HFFc6 (cell line): ENCODE data around the gene GMFB. TPM values are rescaled to one million over a fixed set of nuclear protein-coding genes. Genes with fewer than 3 reads are reported as not detected.
"Not testable (repeated sequence)": the region's sequence is repeated elsewhere in the genome, so short reads cannot be mapped to it uniquely, and the experiment has no call there.

ENCODE experiments used
- DNase-seq: peaks from one replicate; pipeline ENCODE4 v3.0.0-alpha.2; 2018
- H3K27ac Mint-ChIP-seq: 2 replicates; pipeline ENCODE4 v1.8.0; 2020; ENCODE audit warnings: mild to moderate bottlenecking, mixed read lengths
- H3K27me3 Mint-ChIP-seq: 2 replicates; pipeline ENCODE4 v1.8.0; 2021; ENCODE audit warnings: mild to moderate bottlenecking, moderate library complexity, mixed read lengths; ENCODE audit not compliant: insufficient read depth
- H3K36me3 Mint-ChIP-seq: 2 replicates; pipeline ENCODE4 v1.8.0; 2021; ENCODE audit warnings: low read depth, mixed read lengths
- H3K4me1 Mint-ChIP-seq: 2 replicates; pipeline ENCODE4 v1.8.0; 2020; ENCODE audit warnings: low read depth, mixed read lengths
- H3K4me3 Mint-ChIP-seq: 2 replicates; pipeline ENCODE4 v1.8.0; 2020; ENCODE audit warnings: mild to moderate bottlenecking, moderate library complexity, mixed read lengths
- H3K9me3 Mint-ChIP-seq: 2 replicates; pipeline ENCODE4 v1.8.0; 2020; ENCODE audit warnings: mild to moderate bottlenecking, mixed read lengths
- total RNA-seq, 6 experiments: library from RNA; stranded (reverse); fragmentation: NEBNext Ultra II Directional; extraction: Animal tissue kit (Norgen Biotek cat#: 25700); gene quantifications; 2 replicates in 1 of 6; 3 replicates in 5 of 6; pipeline ENCODE4 v1.2.3, GENCODE V29; 2021
- TF ChIP-seq, protein P1 (sequence below): fragments of 200-600 bp; sonication (generic); IDR thresholded peaks from 2 replicates; pipeline ENCODE4 v1.5.0; 2021; ENCODE audit warnings: antibody characterized with exemption, mild to moderate bottlenecking

The GMFB gene
- total RNA-seq, 6 experiments from 2014 or later = 70.9 to 98.7 (median 77.1) TPM

DNA sequence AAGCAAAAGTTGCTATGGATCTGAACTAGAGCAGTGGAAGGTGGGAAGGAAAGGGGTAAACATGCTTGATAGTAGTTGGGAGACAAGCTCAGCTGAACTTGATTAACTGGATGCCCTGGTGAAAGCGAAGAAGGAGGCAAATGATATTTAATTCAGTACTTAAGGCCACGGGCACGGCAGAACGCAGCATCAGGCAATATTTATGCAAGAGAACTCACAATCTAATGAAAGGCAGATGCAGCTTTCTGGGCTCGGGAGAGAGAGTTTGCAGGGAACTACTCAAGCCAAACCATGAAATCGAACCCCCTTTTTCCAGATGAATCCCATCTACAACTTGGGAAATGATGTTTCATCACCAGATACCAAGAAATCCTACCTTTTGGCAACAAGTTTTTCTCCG lies 44.1 kb downstream of the GMFB start:
- Mint-ChIP-seq H3K9me3 (0 out of 2 replicates have a peak, but pooled peaks cover 5% of the 10 kb centered on the region), H3K27ac (no peak overlapping the region), H3K4me3 (no peak overlapping the region; the same call in 1 of the 2 replicates), H3K4me1 (peaks cover 62% of the 10 kb centered on the region), H3K36me3 (peaks cover 9% of the 10 kb centered on the region), H3K27me3 (peaks cover 2% of the 10 kb centered on the region; the same call in 1 of the 2 replicates)
- TF ChIP-seq, protein P1, sequence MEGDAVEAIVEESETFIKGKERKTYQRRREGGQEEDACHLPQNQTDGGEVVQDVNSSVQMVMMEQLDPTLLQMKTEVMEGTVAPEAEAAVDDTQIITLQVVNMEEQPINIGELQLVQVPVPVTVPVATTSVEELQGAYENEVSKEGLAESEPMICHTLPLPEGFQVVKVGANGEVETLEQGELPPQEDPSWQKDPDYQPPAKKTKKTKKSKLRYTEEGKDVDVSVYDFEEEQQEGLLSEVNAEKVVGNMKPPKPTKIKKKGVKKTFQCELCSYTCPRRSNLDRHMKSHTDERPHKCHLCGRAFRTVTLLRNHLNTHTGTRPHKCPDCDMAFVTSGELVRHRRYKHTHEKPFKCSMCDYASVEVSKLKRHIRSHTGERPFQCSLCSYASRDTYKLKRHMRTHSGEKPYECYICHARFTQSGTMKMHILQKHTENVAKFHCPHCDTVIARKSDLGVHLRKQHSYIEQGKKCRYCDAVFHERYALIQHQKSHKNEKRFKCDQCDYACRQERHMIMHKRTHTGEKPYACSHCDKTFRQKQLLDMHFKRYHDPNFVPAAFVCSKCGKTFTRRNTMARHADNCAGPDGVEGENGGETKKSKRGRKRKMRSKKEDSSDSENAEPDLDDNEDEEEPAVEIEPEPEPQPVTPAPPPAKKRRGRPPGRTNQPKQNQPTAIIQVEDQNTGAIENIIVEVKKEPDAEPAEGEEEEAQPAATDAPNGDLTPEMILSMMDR = no peak
- no peak for DNase-seq

DNA sequence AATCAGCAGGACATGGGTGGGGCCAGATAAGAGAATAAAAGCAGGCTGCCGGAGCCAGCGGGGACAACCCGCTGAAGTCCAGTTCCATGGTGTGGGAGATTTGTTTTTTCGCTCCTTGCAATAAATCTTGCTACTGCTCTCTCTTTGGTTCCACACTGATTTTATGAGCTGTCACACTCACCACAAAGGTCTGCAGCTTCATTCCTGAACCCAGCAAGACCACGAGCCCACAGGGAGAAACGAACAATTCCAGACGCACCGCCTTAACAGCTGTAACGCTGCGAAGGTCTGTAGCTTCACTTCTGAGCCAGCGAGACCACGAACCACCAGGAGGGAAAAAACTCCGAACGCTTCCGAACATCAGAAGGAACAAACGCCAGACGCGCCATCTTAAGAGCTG lies 44.8 kb downstream of the GMFB start:
- Mint-ChIP-seq H3K27me3 (peaks cover 2% of the 10 kb centered on the region; the same call in 1 of the 2 replicates), H3K4me3 (no peak overlapping the region), H3K9me3 (0 out of 2 replicates have a peak, but pooled peaks cover 5% of the 10 kb centered on the region), H3K4me1 (peaks cover 61% of the 10 kb centered on the region), H3K27ac (no peak overlapping the region), H3K36me3 (peaks cover 15% of the 10 kb centered on the region)
- no peak for DNase-seq
- TF ChIP-seq, protein P1 = no peak

DNA sequence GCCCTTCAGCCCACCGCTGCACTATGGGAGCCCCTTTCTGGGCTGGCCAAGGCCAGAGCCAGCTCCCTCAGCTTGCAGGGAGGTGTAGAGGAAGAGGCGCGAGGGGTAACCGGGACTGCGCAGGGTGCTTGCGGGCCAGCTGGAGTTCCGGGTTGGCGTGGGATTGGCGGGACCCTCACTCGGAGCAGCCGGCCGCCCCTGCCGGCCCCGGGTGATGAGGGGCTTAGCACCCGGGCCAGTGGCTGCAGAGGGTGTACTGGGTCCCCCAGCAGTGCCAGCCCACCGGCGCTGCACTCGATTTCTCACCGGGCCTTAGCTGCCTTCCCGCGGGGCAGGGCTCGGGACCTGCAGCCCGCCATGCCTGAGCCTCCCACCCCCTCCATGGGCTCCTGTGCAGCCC lies 45.8 kb downstream of the GMFB start:
- peaks cover 21% of the 10 kb centered on the region for H3K36me3 Mint-ChIP-seq
- H3K27ac Mint-ChIP-seq, H3K9me3 Mint-ChIP-seq, H3K4me3 Mint-ChIP-seq, H3K27me3 Mint-ChIP-seq, DNase-seq: not testable (repeated sequence)
- H3K4me1 Mint-ChIP-seq = peaks cover 59% of the 10 kb centered on the region

DNA sequence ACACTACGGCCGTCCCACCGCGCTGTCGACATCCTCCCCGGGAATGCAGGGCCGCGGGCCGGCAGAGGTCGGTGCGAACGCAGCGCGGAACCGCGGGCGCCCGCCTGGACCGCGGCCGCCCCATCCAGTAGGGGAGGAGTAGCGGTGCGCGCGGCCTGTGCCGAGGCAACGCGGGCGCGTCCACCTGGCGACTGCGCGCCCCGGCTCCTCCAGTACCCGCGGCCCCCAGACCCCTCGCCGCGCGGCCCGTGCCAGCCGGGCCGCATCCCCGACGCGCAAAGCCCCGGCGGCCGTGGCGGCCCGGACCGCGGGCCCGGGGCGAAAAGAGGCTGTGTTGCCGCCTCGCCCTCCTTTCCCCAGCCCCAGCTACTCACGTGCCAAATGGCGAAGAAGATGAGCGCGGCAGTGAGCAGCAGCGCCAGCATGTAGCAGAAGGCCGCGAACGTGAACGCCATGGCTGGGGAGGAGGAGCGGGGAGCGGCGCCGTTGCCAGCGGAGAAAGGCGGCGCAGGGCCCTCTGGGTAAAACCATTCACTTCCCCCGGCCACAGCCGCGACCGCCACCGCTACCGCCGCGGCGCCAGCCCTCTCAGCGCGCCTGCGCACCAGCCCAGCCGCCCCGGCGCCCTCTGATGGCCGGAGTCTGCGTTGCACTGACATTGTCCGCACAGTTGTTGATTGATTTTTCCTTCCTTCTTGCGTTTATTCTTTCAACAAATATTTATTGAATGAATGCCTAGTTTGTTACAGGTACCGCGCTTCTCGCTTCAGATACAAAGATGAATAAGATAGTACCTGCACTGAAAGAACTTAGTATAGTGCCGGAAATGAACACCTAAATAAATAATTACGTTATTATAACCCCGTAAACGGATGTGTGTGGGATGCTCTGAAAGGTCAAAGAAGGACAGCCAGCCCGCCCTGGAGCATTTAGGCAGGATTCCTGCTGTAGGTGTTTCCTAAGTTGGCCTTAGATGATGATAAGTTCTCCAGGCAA lies 47.6 kb downstream of the GMFB start, which contains the start of gene CNIH1:
Gene CNIH1 (minus strand): TSS at position 502 of the 996 bp plus-strand sequence. CDS start 47 bp downstream, at position 455.
- Mint-ChIP-seq H3K4me3 (peak within 1 kb of the TSS; percentile 99), H3K4me1 (peaks cover 61% of the 10 kb centered on the region)

DNA sequence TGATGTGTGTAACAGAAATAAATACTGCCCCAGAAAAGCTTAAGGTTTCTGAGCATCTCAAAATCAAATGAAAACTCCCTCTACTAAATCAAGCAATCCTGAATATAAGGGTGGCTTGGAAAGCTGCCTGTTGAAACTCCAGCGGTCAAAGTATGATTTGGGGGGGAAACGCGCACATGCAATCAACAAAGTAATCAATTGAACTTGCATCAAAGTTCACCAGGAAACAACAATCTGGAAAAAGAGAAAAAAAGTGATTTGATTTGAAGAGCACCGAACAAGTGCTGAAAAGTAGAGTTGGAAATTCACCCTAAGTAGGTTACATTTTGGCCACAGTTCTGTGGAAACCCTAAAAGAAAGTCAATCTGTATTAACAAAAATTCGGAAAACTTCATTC lies 48.3 kb downstream of the GMFB start:
- Mint-ChIP-seq H3K27ac (peak overlapping the region; percentile 93), H3K4me3 (peak overlapping the region; percentile 99), H3K4me1 (peaks cover 68% of the 10 kb centered on the region), H3K9me3 (0 out of 2 replicates have a peak, but pooled peaks cover 5% of the 10 kb centered on the region), H3K36me3 (peaks cover 21% of the 10 kb centered on the region), H3K27me3 (peaks cover 2% of the 10 kb centered on the region; the same call in 1 of the 2 replicates)
- DNase-seq = no peak
- TF ChIP-seq, protein P1 = no peak

More for the DNA sequence above, 47.6 kb downstream of the GMFB start, which contains the start of gene CNIH1:
- TF ChIP-seq, protein P1 = peak; percentile 94
- Mint-ChIP-seq H3K9me3 (0 out of 2 replicates have a peak, but pooled peaks cover 5% of the 10 kb centered on the region), H3K27ac (peak within 1 kb of the TSS; percentile 93), H3K27me3 (peaks cover 2% of the 10 kb centered on the region; the same call in 1 of the 2 replicates), H3K36me3 (peaks cover 21% of the 10 kb centered on the region)
- peak; percentile 88 for DNase-seq
